Heart left ventricle (tissue), 13 donors: ENCODE data around the gene HDLBP.

Experiments
- POLR2A ChIP-seq, 2 donors: fragments of 450-650 bp; IDR thresholded peaks; one replicate each; pipeline ENCODE4 v1.6.1; 2017; ENCODE audit warnings: antibody characterized with exemption in 2 of 2, mild to moderate bottlenecking in 2 of 2, moderate library complexity in 2 of 2
- TF ChIP-seq, protein P1 (sequence below), 12 donors: fragments of 200-600 bp; sonication (generic) in 4 of 12; IDR thresholded peaks; one replicate each; pipeline versions ENCODE4 v1.5.0 to v1.8.0; 2018 to 2022; ENCODE audit warnings: antibody characterized with exemption in 12 of 12, mild to moderate bottlenecking in 5 of 12
- donor health status: ischemic (EF 13 %, LVEDD 7.1; RV severe dilation, severe dysfunction).
- donor health status: DM: no; HTN: yes; CAD: no.
- donor health status: DM: no; HTN: no; CAD: no.
- donor health status: ischemic (EF 25% LVEDD 6.9; RV normal size, moderate dysfunction).
- donor health status: ischemic (EF 25% LVEDD 5.7; RV mildly dilated, moderate dysfunction).
- donor health status: ischemic (EF 35%, LVEDD 5.7; RV mildly dilated, moderate dysfunction).
- donor health status: nonischemic (EF 11% LVEDD 7.7; RV severe dilation, severe dysfunction).
- donor health status: DM: yes; HTN: yes; CAD: no.
- donor health status: PGD.
- donor health status: ischemic (EF 29% LVEDD 5.4; RV normal size, mild dysfunction).
- donor health status: nonischemic (EF 23%, LVEDD 6.1; RV moderate dilation, normal function).

- TF ChIP-seq POLR2A (IDR thresholded peaks at IDR 0.05): no peak
- TF ChIP-seq, protein P1, sequence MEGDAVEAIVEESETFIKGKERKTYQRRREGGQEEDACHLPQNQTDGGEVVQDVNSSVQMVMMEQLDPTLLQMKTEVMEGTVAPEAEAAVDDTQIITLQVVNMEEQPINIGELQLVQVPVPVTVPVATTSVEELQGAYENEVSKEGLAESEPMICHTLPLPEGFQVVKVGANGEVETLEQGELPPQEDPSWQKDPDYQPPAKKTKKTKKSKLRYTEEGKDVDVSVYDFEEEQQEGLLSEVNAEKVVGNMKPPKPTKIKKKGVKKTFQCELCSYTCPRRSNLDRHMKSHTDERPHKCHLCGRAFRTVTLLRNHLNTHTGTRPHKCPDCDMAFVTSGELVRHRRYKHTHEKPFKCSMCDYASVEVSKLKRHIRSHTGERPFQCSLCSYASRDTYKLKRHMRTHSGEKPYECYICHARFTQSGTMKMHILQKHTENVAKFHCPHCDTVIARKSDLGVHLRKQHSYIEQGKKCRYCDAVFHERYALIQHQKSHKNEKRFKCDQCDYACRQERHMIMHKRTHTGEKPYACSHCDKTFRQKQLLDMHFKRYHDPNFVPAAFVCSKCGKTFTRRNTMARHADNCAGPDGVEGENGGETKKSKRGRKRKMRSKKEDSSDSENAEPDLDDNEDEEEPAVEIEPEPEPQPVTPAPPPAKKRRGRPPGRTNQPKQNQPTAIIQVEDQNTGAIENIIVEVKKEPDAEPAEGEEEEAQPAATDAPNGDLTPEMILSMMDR (IDR thresholded peaks at IDR 0.05): no peak
These were observed 100.1 kb downstream of the HDLBP start for GRCh38 chr2:241215421-241215820.
